ENCODE measurements around the gene SPTBN5.

SPTBN5 gene

GRCh38 chr15:41885841-41886240 is 8.0 kb downstream of the SPTBN5 start:
- H2AK5ac ChIP-seq (ENCODE audit: low read length) = no peak overlapping the region
- H3K4me1 ChIP-seq (ENCODE audit: control insufficient read depth in 1 of 2, insufficient read depth in 2 of 2, low read length in 2 of 2) = peaks cover 5 to 10% of the 10 kb centered on the region in 2 experiments
- H3K9me3 ChIP-seq (ENCODE audit: insufficient read depth, low read depth, low read length) = peaks cover 5% of the 10 kb centered on the region
- WGBS (ENCODE audit: extremely low coverage, insufficient coverage, insufficient read length) = no CpG with 5 or more reads among the region's 14 CpGs
- H4K91ac ChIP-seq (ENCODE audit: low read depth, low read length) = no peak overlapping the region
- H3K18ac ChIP-seq (ENCODE audit: low read length) = no peak overlapping the region
- H3K79me2 ChIP-seq (ENCODE audit: control insufficient read depth, insufficient read depth, low read length, poor library complexity) = no peaks in the 10 kb centered on the region
- H3K4me2 ChIP-seq (ENCODE audit: low read length) = no peak overlapping the region
- no peak overlapping the region for H2BK5ac ChIP-seq (ENCODE audit: low read depth, low read length, poor library complexity)
- H2BK120ac ChIP-seq (ENCODE audit: insufficient read depth, low read length, poor library complexity) = no peak overlapping the region
- no peak for DNase-seq
- H4K8ac ChIP-seq (ENCODE audit: low read depth, low read length) = no peak overlapping the region
- no peak overlapping the region for H4K12ac ChIP-seq (ENCODE audit: low read depth, low read length)
- H2BK12ac ChIP-seq (ENCODE audit: low read length) = no peak overlapping the region
- H3K27ac ChIP-seq (ENCODE audit: low read depth, low read length) = no peak overlapping the region
- no peaks in the 10 kb centered on the region for H3K36me3 ChIP-seq (ENCODE audit: control insufficient read depth in 1 of 2, insufficient read depth in 2 of 2, low read length in 2 of 2)
- no peak overlapping the region for H3K4me3 ChIP-seq (ENCODE audit: low read depth, low read length)
- H3K23ac ChIP-seq (ENCODE audit: low read length) = no peak overlapping the region
- H3K9ac ChIP-seq (ENCODE audit: low read length) = no peak overlapping the region
- H3K4ac ChIP-seq (ENCODE audit: low read depth, low read length) = no peak overlapping the region
- no peak overlapping the region for H3K14ac ChIP-seq (ENCODE audit: low read length)
- H3K27me3 ChIP-seq (ENCODE audit: insufficient read depth, low read length) = peaks cover 9% of the 10 kb centered on the region
- H3K79me1 ChIP-seq (ENCODE audit: low read length) = no peaks in the 10 kb centered on the region
- no peak overlapping the region for H2AFZ ChIP-seq (ENCODE audit: insufficient read depth, low read length, poor library complexity)

GRCh38 chr15:41885321-41885720 is 8.5 kb downstream of the SPTBN5 start:
- H3K4me1 ChIP-seq (ENCODE audit: control insufficient read depth in 1 of 2, insufficient read depth in 2 of 2, low read length in 2 of 2) = peaks cover 5 to 10% of the 10 kb centered on the region in 2 experiments
- H3K79me2 ChIP-seq (ENCODE audit: control insufficient read depth, insufficient read depth, low read length, poor library complexity) = no peaks in the 10 kb centered on the region
- H3K9me3 ChIP-seq (ENCODE audit: insufficient read depth, low read depth, low read length) = peaks cover 5% of the 10 kb centered on the region
- H4K12ac ChIP-seq (ENCODE audit: low read depth, low read length) = no peak overlapping the region
- H2BK12ac ChIP-seq (ENCODE audit: low read length) = no peak overlapping the region
- H3K4ac ChIP-seq (ENCODE audit: low read depth, low read length) = no peak overlapping the region
- no peak overlapping the region for H2AK5ac ChIP-seq (ENCODE audit: low read length)
- H4K8ac ChIP-seq (ENCODE audit: low read depth, low read length) = no peak overlapping the region
- no peak overlapping the region for H3K4me2 ChIP-seq (ENCODE audit: low read length)
- no peaks in the 10 kb centered on the region for H3K79me1 ChIP-seq (ENCODE audit: low read length)
- H3K4me3 ChIP-seq (ENCODE audit: low read depth, low read length) = no peak overlapping the region
- H3K23ac ChIP-seq (ENCODE audit: low read length) = no peak overlapping the region
- no peak overlapping the region for H2BK5ac ChIP-seq (ENCODE audit: low read depth, low read length, poor library complexity)
- H2AFZ ChIP-seq (ENCODE audit: insufficient read depth, low read length, poor library complexity) = no peak overlapping the region
- H4K91ac ChIP-seq (ENCODE audit: low read depth, low read length) = no peak overlapping the region
- no peak overlapping the region for H2BK120ac ChIP-seq (ENCODE audit: insufficient read depth, low read length, poor library complexity)
- no peaks in the 10 kb centered on the region for H3K36me3 ChIP-seq (ENCODE audit: control insufficient read depth in 1 of 2, insufficient read depth in 2 of 2, low read length in 2 of 2)
- no peak overlapping the region for H3K27ac ChIP-seq (ENCODE audit: low read depth, low read length)
- H3K27me3 ChIP-seq (ENCODE audit: insufficient read depth, low read length) = peaks cover 14% of the 10 kb centered on the region
- no peak overlapping the region for H3K14ac ChIP-seq (ENCODE audit: low read length)
- no peak overlapping the region for H3K9ac ChIP-seq (ENCODE audit: low read length)
- no peak overlapping the region for H3K18ac ChIP-seq (ENCODE audit: low read length)
- DNase-seq = no peak

- H4K91ac ChIP-seq (ENCODE audit: low read depth, low read length) = no peak overlapping the region
- H2AFZ ChIP-seq (ENCODE audit: insufficient read depth, low read length, poor library complexity) = no peak overlapping the region
- WGBS (ENCODE audit: extremely low coverage, insufficient coverage, insufficient read length) = no CpG with 5 or more reads among the region's 7 CpGs
These were observed 9.4 kb downstream of the SPTBN5 start for GRCh38 chr15:41884458-41884857.

GRCh38 chr15:41883484-41883825 is 10.4 kb downstream of the SPTBN5 start:
- no peak overlapping the region for H2BK120ac ChIP-seq (ENCODE audit: insufficient read depth, low read length, poor library complexity)
- no peak overlapping the region for H3K9ac ChIP-seq (ENCODE audit: low read length)
- H3K27ac ChIP-seq (ENCODE audit: low read depth, low read length) = no peak overlapping the region
- no peaks in the 10 kb centered on the region for H3K79me1 ChIP-seq (ENCODE audit: low read length)
- no peak overlapping the region for H3K14ac ChIP-seq (ENCODE audit: low read length)
- H4K91ac ChIP-seq (ENCODE audit: low read depth, low read length) = no peak overlapping the region
- no peak overlapping the region for H3K23ac ChIP-seq (ENCODE audit: low read length)
- no peak overlapping the region for H2AK5ac ChIP-seq (ENCODE audit: low read length)
- no peak overlapping the region for H3K4me2 ChIP-seq (ENCODE audit: low read length)
- peaks cover 5 to 10% of the 10 kb centered on the region in 2 experiments for H3K4me1 ChIP-seq (ENCODE audit: control insufficient read depth in 1 of 2, insufficient read depth in 2 of 2, low read length in 2 of 2)
- no CpG with 5 or more reads among the region's 2 CpGs for WGBS (ENCODE audit: extremely low coverage, insufficient coverage, insufficient read length)
- no peak overlapping the region for H4K8ac ChIP-seq (ENCODE audit: low read depth, low read length)
- H3K79me2 ChIP-seq (ENCODE audit: control insufficient read depth, insufficient read depth, low read length, poor library complexity) = no peaks in the 10 kb centered on the region
- peaks cover 16% of the 10 kb centered on the region for H3K27me3 ChIP-seq (ENCODE audit: insufficient read depth, low read length)
- H2BK5ac ChIP-seq (ENCODE audit: low read depth, low read length, poor library complexity) = no peak overlapping the region
- H3K4ac ChIP-seq (ENCODE audit: low read depth, low read length) = no peak overlapping the region
- no peak overlapping the region for H3K4me3 ChIP-seq (ENCODE audit: low read depth, low read length)
- peaks cover 5% of the 10 kb centered on the region for H3K9me3 ChIP-seq (ENCODE audit: insufficient read depth, low read depth, low read length)
- H3K18ac ChIP-seq (ENCODE audit: low read length) = no peak overlapping the region
- no peak overlapping the region for H2AFZ ChIP-seq (ENCODE audit: insufficient read depth, low read length, poor library complexity)
- H4K12ac ChIP-seq (ENCODE audit: low read depth, low read length) = no peak overlapping the region
- no peak for DNase-seq
- H2BK12ac ChIP-seq (ENCODE audit: low read length) = no peak overlapping the region
- no peaks in the 10 kb centered on the region for H3K36me3 ChIP-seq (ENCODE audit: control insufficient read depth in 1 of 2, insufficient read depth in 2 of 2, low read length in 2 of 2)

More at GRCh38 chr15:41884458-41884857, 9.4 kb downstream of the SPTBN5 start:
- H3K4me2 ChIP-seq (ENCODE audit: low read length) = no peak overlapping the region
- no peak overlapping the region for H3K4ac ChIP-seq (ENCODE audit: low read depth, low read length)
- peaks cover 16% of the 10 kb centered on the region for H3K27me3 ChIP-seq (ENCODE audit: insufficient read depth, low read length)
- peaks cover 5% of the 10 kb centered on the region for H3K9me3 ChIP-seq (ENCODE audit: insufficient read depth, low read depth, low read length)
- peaks cover 5 to 10% of the 10 kb centered on the region in 2 experiments for H3K4me1 ChIP-seq (ENCODE audit: control insufficient read depth in 1 of 2, insufficient read depth in 2 of 2, low read length in 2 of 2)
- H3K4me3 ChIP-seq (ENCODE audit: low read depth, low read length) = no peak overlapping the region
- DNase-seq = no peak
- H3K9ac ChIP-seq (ENCODE audit: low read length) = no peak overlapping the region
- H3K79me1 ChIP-seq (ENCODE audit: low read length) = no peaks in the 10 kb centered on the region
- H3K18ac ChIP-seq (ENCODE audit: low read length) = no peak overlapping the region
- H3K14ac ChIP-seq (ENCODE audit: low read length) = no peak overlapping the region
- no peaks in the 10 kb centered on the region for H3K79me2 ChIP-seq (ENCODE audit: control insufficient read depth, insufficient read depth, low read length, poor library complexity)
- no peak overlapping the region for H4K12ac ChIP-seq (ENCODE audit: low read depth, low read length)
- no peak overlapping the region for H2BK5ac ChIP-seq (ENCODE audit: low read depth, low read length, poor library complexity)
- no peaks in the 10 kb centered on the region for H3K36me3 ChIP-seq (ENCODE audit: control insufficient read depth in 1 of 2, insufficient read depth in 2 of 2, low read length in 2 of 2)
- no peak overlapping the region for H2BK120ac ChIP-seq (ENCODE audit: insufficient read depth, low read length, poor library complexity)
- no peak overlapping the region for H3K27ac ChIP-seq (ENCODE audit: low read depth, low read length)
- H3K23ac ChIP-seq (ENCODE audit: low read length) = no peak overlapping the region
- no peak overlapping the region for H2AK5ac ChIP-seq (ENCODE audit: low read length)
- H4K8ac ChIP-seq (ENCODE audit: low read depth, low read length) = no peak overlapping the region
- no peak overlapping the region for H2BK12ac ChIP-seq (ENCODE audit: low read length)

Data from trophoblast cell (in vitro differentiated cells and primary cell).